ENCODE data around the gene TMEM167B.
"Not testable (repeated sequence)": the region's sequence is repeated elsewhere in the genome, so short reads cannot be mapped to it uniquely, and the experiment has no call there.

TMEM167B gene

GRCh38 chr1:109090196-109091077 lies at the start of gene TMEM167B:
TMEM167B (plus strand) TSS chr1:109090764; CDS start chr1:109090873, 109 bp downstream.
- peak; percentile 89 for DNase-seq

DNA sequence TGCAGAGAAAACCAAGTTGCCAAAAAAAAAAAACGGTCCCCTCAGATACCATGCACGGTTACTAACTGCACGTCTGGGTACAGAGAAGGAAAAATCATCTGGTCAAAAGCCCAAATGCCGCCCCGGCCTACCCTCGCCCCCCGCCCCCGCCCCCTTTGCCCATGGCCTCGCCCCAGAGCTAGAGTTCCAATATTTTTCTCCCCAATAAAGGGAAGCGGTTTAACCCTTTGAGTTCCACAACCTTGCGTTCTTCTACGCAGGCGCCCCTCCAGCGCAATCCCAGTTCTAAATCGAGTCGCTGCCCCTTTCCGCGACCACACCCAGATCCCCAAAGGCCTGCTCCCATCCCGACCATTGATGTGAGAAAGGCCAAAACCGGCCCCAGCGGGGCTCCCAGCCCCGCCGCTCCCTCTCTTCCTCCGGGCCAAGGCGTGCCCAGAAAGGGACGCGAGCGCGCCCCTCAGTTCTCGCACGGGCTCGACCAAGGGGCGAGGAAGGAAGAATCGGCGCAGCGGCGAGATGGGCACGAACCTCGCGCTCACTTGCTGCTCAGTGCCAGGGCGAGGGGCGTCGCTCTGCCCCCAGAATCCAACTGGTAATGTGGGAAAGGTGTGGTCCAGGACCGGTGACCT lies 49.5 kb upstream of the TMEM167B start:
- peak; percentile 42 for DNase-seq

DNA sequence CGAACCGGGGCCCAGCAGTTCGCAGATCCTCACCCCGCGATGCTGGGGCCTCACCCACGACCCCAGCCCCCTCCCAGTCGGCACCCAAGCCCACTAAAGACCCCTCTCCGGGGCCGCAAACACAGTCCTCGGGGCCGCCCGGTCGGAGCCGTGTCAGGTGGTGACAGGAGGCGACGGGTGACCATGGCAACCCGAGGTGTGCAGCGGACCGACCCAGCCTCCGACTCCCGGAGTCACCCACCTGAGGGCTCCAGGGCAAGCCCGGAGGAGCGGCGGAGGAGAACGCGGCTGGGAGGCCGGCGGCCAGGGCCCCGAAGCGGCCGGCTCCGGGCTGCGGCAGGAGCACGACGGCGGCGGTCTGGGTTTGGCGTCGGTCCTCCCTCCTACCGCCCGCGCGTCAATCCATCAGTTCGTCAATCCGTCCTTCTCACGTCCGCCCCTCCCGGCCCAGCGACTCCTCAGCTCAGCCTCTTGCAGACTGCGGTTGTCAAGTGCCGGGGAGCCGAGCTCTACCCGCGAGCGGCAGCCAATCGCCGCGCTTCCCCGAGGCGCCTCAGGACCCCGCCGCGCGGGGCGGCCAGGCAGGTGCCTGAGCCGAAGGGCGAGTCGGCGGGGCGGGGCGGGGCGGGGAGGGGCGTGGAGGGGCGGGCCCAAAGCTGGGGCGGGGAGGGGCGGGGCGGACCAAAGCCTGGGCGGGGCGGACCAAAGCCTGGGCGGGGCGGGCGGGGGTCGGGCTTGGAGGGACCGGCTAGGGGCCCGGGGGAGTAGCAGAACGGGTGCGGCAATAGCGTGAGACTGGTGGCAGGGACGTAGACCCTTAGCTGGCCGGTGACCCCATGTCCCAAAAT lies 48.7 kb upstream of the TMEM167B start, which contains the start of gene WDR47:
Gene WDR47 (minus strand): TSS at position 482 of the 848 bp plus-strand sequence. CDS start 18,590 bp downstream, outside the sequence.
- DNase-seq, result peak; percentile 86

DNA sequence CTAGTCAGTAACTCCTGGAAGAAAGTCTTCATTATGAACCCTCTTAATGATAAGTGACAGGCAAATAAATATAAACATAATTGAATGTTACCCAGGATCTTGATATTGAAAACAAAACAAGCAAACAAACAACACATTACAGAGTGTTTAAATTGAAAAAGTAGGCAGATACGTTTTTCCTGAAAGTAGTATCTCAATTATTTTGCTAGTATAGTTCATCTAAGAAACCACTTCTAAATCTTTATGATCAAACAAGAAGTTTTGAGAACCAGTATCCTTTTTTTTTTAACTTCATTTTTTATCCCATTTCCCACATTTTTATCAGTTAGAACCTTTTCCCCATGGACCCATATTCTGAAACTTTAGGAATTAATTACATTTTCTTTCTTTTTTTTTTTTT lies 45.0 kb upstream of the TMEM167B start:
- DNase-seq, result no peak

GRCh38 chr1:109046671-109047070 lies 43.9 kb upstream of the TMEM167B start:
- no peak for DNase-seq

GRCh38 chr1:109047339-109047738 lies 43.2 kb upstream of the TMEM167B start:
- DNase-seq, result no peak

- DNase-seq, result no peak
These were observed 42.2 kb upstream of the TMEM167B start for GRCh38 chr1:109048335-109048734.

- DNase-seq, result no peak
These were observed 40.2 kb upstream of the TMEM167B start for GRCh38 chr1:109050228-109050995.

DNA sequence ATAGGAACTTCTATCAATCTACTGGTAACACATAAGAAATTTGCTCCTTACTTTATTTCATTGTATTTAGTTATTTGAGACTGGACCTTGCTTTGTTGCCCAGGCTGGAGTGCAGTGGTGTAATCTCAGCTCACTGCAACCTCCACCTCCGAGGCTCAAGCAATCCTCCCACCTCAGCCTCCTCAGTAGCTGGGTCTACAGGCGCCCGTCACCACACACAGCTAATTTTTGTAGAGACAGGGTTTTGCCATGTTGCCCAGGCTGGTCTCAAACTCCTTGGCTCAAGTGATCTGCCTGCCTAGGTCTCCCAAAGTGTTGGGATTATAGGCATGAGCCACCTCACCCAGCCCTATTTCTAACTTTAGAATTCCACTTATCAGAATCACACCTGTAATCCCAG lies 38.4 kb upstream of the TMEM167B start:
- DNase-seq, result not testable (repeated sequence)

GRCh38 chr1:109056064-109056463 lies 34.5 kb upstream of the TMEM167B start:
- DNase-seq, result no peak

GRCh38 chr1:109059026-109059425 lies 31.5 kb upstream of the TMEM167B start:
- no peak for DNase-seq

DNA sequence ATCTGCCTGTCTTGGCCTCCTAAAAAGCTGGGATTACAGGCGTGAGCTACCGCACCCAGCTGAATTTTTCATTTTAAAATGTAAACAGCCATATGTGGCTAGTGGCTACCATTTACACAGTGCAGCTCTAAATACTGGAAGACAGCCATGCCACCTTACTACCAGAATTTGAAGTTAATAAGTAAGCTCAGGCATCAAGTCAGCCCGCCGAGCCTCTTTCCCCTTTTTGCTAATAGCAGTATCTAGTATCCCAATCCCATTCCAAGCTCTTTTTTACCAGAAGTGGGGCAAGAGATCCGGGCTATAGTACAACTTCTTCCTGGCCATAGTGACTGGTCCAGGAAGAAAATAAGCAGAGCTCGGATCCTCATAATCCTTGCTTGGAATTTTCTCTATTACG lies 29.9 kb upstream of the TMEM167B start:
- DNase-seq, result no peak

GRCh38 chr1:109061183-109061582 lies 29.4 kb upstream of the TMEM167B start:
- no peak for DNase-seq

DNA sequence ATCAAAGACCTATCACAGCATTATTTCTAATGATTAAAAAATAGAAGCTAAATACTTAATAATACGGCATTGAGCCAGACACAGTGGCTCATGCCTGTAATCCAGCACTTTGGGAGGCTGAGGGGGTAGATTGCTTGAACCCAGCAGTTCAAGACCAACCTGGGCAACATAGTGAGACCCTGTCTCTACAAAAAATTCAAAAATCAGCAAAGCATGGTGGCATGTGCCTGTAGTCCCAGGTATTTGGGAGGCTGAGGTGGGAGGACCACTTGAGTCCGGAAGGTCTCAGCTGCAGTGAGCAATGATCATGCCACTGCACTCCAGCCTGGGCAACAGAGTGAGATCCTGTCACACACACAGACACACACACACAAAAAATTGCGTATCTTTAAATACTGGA lies 25.4 kb upstream of the TMEM167B start:
- no peak for DNase-seq

DNA sequence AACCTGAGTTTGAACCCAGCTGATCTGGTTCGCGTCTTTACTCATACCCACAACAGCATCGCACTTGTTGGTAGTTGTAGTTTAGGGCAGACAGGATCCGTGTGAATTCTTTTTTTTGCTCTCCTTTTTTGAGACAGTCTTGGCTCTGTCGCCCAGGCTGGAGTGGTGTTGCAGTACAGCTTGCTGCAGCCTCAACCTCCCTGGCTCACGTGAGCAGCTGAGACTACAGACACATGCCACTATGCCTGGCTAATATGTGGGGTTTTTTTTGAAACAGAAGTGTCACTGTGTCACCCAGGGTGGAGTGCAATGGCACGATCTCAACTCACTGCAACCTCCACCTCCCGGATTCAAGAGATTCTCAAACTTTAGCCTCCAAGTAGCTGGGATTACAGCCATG lies 22.7 kb upstream of the TMEM167B start:
- no peak for DNase-seq

- DNase-seq, result no peak
These were observed 21.3 kb upstream of the TMEM167B start for GRCh38 chr1:109069294-109069693.

- DNase-seq, result peak; percentile 95
These were observed 14.8 kb upstream of the TMEM167B start, which contains the start of gene TAF13 for GRCh38 chr1:109075531-109076490. TAF13 (minus strand) TSS chr1:109076003; CDS start chr1:109075947, 56 bp downstream.

DNA sequence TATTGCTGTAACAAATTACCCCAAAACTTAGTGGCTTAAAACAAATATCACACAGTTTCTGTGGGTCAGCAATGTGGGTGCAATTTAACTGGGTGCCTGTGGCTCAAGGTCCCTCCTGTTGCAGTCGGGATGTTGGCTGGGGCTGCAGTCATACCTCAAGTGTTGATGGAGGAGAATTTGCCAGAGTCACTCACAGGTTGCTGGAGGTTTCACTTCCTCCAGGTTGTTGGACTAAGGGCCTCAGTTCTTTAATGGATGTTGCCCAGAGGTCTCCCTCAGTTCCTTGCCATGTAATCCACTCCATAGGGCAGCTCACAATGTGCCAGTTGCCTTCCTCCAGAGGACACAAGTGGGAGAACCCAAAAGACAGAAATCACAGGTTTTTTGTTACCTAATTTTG lies 12.2 kb upstream of the TMEM167B start:
- DNase-seq, result no peak

DNA sequence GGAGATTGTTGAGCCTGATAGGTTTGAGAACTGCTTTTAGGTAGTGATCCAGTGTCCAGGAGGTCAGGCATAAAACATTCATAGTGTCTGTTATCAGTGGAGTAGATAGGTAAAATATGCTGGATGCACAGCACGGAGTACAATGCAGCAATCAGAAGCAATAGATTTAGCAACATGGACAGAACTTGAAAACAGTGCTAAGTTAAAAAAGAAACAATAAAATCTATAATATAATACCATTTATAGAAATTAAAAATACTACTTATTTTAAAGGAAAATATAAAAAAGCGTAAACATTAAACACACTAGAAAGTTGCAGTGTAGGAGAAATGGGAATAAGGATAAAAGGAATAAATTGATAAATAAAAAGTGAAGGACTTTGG lies 11.3 kb upstream of the TMEM167B start:
- no peak for DNase-seq

- DNase-seq, result no peak
These were observed 10.0 kb upstream of the TMEM167B start for GRCh38 chr1:109080441-109081082.

GRCh38 chr1:109083501-109083900 lies 7.1 kb upstream of the TMEM167B start:
- DNase-seq, result no peak

All from DMS79 treated with DMSO at 0.1 percent for 48 hours (cell line).